HG03460 (cell line): ENCODE results near the gene OR10H2.
"Not testable (repeated sequence)": the region's sequence is repeated elsewhere in the genome, so short reads cannot be mapped to it uniquely, and the experiment has no call there.

Source experiments
- ATAC-seq: cut with Tn5 transposase; IDR thresholded peaks from one replicate; pipeline ENCODE4 v1.9.1; 2021; ENCODE audit not compliant: unreplicated experiment

The OR10H2 gene

DNA sequence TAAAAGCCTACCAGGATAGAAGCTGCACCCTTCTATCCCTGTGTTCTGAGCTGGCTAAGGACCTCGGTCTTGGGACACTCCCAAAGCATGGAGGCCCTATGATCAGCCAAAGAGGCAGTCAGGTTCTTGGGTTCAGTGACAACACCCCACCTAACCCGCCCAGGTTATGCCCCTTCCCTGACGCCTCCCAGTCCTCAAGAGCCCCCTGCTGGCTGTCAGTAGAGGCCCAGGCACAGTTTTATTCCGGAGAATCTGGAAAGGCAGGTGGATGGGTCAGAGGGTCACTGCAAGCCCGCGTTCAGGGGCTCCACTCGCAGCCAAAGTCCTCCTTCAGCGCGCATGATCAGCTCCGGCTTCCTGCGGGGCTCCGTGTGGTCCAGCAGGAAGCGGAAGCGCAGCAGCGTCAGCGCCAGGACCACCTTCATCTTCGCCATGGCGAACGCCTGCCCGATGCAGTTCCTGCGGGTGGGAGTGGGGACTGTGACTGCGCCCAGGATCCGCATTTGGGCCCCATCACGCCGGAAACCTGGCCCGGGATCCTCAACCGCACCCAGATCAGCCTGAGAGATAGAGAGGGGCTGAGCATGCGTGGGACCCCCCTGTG is 32.2 kb downstream of the OR10H2 start:
- ATAC-seq = no peak

- ATAC-seq = no peak
Observed at GRCh38 chr19:15769586-15769985, 41.8 kb downstream of the OR10H2 start.

DNA sequence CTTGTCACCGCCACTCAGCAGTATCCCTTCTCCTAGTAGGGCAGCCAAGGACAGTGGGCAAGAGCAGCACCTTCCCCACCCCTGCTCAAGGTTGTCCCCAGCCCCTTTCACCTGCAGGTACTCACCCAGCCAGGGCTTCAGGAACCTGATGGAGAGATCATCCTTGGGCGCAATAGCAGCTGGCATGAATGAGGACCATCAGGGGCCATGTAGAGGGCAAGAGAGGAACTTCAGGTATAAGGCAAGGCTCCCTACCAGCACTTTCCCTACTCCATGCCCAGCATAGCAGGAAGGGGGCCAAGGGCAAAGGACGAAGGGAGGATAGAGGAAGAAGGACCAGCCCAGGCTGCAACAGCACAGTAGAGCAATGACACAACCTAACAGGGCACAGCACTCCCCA is 46.3 kb downstream of the OR10H2 start:
- ATAC-seq = not testable (repeated sequence)

DNA sequence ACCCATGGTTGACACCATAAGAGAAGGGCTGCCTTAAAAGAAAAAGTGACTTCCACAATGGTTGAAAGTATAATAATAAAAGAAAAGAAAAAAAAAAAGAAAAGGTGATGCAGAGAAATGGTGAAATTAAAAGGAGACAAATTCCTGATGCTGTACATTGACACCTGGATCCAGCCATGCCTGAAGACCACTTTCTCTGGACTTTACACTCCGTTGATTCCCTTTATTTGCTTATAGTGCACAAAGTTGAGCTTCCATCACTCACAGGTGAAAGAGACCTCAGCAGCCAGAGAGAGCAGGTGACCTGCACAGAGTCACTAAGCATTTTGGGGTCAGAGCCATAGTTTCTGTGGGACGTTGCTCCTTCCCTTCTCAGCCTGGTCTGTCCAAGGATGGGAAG is 47.4 kb downstream of the OR10H2 start:
- ATAC-seq = no peak

DNA sequence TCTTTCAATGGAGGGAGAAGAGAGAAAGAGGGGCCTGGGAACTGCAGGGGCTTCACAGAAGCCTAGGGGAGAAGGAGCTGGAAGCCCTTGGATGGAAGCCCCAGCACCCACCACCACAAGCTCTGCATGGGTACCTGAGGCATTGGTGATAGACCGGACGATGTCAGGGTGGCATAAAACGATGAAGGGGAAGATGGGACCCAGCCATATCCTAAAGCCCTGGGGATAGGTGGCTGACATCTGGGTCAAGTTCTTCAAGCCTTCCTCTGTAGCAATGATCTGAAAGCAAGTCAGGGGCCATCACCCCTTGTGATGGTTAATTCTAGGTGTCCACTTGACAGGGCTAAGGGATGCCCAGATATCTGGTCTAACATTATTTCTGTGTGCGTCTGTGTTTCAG is 48.4 kb downstream of the OR10H2 start:
- ATAC-seq = no peak

GRCh38 chr19:15776991-15777970 is 49.5 kb downstream of the OR10H2 start:
- ATAC-seq = no peak
